Gastroesophageal sphincter (tissue), 4 donors: ENCODE data around the gene TBCD. TPM values are rescaled to one million over a fixed set of nuclear protein-coding genes. Genes with fewer than 3 reads are reported as not detected.

Experiments
- ATAC-seq: fragments of 150-250 bp; one replicate; pipeline ENCODE4 v1.9.1; 2016; ENCODE audit warnings: mild to moderate bottlenecking, moderate library complexity
- H3K27ac ChIP-seq, 4 donors: fragments of 200-600 bp; sonication (generic) in 3 of 4; 1 replicate in 3 of 4; 2 replicates in 1 of 4; pipeline ENCODE4 v1.5.1; 2016 to 2019
- H3K27me3 ChIP-seq: fragments of 200-600 bp; sonication (generic); one replicate; pipeline ENCODE4 v1.5.1; 2019
- H3K36me3 ChIP-seq, 2 donors: fragments of 200-600 bp; sonication (generic); one replicate each; pipeline ENCODE4 v1.5.1; 2019; ENCODE audit warnings: control low read depth in 1 of 2
- H3K4me1 ChIP-seq, 3 donors: fragments of 200-600 bp; sonication (generic); 1 replicate in 2 of 3; 2 replicates in 1 of 3; pipeline ENCODE4 v1.5.1; 2016 to 2019; ENCODE audit warnings: control low read depth in 2 of 3
- H3K4me3 ChIP-seq, 2 donors: fragments of 200-600 bp; sonication (generic); one replicate each; pipeline ENCODE4 v1.5.1; 2019; ENCODE audit warnings: mild to moderate bottlenecking in 1 of 2, moderate library complexity in 1 of 2
- H3K9me3 ChIP-seq, 3 donors: fragments of 200-600 bp; sonication (generic); one replicate each; pipeline ENCODE4 v1.5.1; 2017 to 2019; ENCODE audit warnings: control low read depth in 2 of 3
- EP300 ChIP-seq: sonication (generic); formaldehyde crosslinking; IDR thresholded peaks from one replicate; pipeline ENCODE4 v1.6.1; 2017; ENCODE audit warnings: antibody characterized with exemption, mild to moderate bottlenecking
- POLR2A ChIP-seq, 2 donors: fragments of 450-650 bp; IDR thresholded peaks; one replicate each; pipeline ENCODE4 v1.6.1; 2017; ENCODE audit warnings: antibody characterized with exemption in 2 of 2, mild to moderate bottlenecking in 2 of 2, moderate library complexity in 1 of 2
- POLR2AphosphoS5 ChIP-seq: sonication (generic); formaldehyde crosslinking; IDR thresholded peaks from one replicate; pipeline ENCODE4 v1.6.1; 2017; ENCODE audit warnings: antibody characterized with exemption
- WGBS, 2 donors: methylation state at CpG; one replicate each; pipeline ENCODE4 v1.1.5; 2018; ENCODE audit warnings: low coverage in 1 of 2; 5-methylcytosine and 5-hydroxymethylcytosine counted together
- total RNA-seq, 4 donors: library from RNA; depleted of rRNA; stranded (reverse); fragments of >200 nt; gene quantifications; one replicate each; pipeline ENCODE4 v1.1.0, GENCODE V29; 2016
- TF ChIP-seq, protein P1 (sequence below), 4 experiments: fragments of 200-600 bp in 2 of 4; fragments of 450-650 bp in 2 of 4; sonication (generic) in 1 of 4; IDR thresholded peaks; one replicate each; pipeline ENCODE4 v1.5.1; 2017 to 2019; ENCODE audit warnings: antibody characterized with exemption in 4 of 4, mild to moderate bottlenecking in 2 of 4, moderate library complexity in 2 of 4

TBCD gene
- total RNA-seq, 4 donors from 2014 or later: 32.0 to 57.8 (median 47.0) TPM

DNA sequence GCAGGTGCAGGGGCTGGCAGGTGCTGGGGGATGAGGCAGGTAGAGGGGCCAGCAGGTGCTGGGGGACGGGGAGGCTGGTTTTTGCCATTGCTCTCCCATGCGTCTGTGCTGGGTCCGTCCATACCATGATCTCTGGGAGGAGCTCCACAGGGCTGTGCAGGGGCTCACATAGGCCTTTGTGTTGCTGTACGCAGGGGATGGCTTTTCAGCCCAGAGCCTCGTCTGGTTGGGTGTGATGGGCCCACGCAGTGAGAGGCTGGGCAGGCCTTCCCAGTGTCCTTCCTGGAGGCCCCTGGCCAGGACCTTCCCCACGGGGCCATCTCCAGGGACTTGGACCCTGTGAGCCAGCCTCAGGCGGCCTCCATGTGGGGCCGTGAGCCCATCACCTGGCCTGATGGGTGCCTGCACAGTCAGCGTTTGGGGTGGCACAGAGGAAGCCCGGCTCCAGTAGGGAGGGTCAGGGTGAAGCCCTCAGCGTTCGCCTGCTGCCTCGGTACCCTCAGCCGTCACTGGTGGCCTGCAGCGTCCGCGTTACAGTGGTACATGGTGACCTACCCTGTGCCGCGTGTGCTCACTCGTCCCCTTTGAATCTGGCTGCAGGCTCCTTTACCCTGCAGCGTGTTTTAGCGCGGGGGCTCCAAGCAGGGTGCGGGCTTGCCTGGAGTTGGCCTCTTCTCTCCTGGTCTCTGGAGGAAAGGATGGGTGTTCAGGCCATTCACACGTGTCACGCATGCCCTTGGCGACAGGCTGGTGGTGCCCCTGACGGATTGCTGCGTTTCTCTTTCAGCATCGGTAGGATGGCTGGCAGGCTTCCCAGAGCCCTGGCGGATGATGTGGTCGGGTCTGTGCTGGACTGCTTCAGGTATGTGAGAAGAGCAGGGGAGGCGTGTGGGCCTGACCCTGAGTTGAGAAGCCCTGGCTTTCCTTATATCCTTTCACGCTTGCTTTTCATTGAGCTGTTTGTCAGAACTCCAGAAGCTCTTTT, 57.3 kb downstream of the TBCD start:
- WGBS, 2 donors: 28 to 83% methylated on average over 3 to 19 of the region's 35 CpGs

DNA sequence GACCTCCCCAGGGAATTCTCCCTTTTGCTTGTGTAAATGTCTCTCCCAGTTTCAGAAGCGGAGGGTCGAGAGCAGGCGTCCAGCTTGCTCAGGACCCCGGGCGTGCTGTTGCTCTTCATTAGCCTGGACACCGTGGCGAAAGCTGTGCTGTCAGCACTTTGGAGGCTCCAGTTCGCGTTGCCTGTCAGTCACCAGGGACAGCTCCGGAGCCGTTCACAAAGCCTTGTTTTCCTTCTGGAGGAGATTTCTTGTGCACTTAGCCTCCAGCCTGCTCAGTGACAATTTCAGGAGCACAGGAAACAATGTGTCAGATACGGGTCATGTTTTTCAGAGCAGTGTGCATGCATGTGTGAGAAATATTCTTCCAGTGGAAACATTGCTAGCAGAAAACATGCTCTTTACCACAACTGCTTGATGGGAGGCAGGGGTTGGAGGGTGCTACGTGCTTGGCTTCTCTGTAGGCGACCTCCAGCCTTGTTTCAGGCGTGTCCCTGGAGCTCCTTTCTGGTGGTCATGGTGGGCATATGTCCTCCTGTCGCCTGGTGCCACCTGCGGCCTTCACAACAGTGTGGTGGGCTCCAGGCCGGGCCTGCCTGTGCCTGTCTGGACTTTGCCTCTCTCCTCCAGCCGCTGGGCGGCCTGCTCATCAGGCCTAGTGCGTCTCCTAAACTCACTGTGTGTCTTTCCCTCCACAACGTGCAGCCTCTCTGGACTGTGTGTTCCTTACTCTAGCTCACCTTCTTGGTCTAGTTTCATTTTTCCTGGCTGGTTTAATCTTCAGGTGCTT, 59.0 kb downstream of the TBCD start:
- peak overlapping the region in 2 of 4 donors; percentile 17 to 29 for H3K27ac ChIP-seq
- H3K4me3 ChIP-seq: no peak overlapping the region
- TF ChIP-seq, protein P1, sequence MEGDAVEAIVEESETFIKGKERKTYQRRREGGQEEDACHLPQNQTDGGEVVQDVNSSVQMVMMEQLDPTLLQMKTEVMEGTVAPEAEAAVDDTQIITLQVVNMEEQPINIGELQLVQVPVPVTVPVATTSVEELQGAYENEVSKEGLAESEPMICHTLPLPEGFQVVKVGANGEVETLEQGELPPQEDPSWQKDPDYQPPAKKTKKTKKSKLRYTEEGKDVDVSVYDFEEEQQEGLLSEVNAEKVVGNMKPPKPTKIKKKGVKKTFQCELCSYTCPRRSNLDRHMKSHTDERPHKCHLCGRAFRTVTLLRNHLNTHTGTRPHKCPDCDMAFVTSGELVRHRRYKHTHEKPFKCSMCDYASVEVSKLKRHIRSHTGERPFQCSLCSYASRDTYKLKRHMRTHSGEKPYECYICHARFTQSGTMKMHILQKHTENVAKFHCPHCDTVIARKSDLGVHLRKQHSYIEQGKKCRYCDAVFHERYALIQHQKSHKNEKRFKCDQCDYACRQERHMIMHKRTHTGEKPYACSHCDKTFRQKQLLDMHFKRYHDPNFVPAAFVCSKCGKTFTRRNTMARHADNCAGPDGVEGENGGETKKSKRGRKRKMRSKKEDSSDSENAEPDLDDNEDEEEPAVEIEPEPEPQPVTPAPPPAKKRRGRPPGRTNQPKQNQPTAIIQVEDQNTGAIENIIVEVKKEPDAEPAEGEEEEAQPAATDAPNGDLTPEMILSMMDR (IDR thresholded peaks at IDR 0.05): no peak
- TF ChIP-seq POLR2A (IDR thresholded peaks at IDR 0.05): no peak
- TF ChIP-seq POLR2AphosphoS5: no peak
- no peak for TF ChIP-seq EP300
- peaks cover 0 to 91% of the 10 kb centered on the region in 2 donors for H3K36me3 ChIP-seq
- 92 to 98% methylated on average over 9 to 11 of the region's 22 CpGs for WGBS, 2 donors
- ATAC-seq: no peak
- H3K4me1 ChIP-seq: peaks cover 0 to 22% (median 0%) of the 10 kb centered on the region in 3 donors
- H3K9me3 ChIP-seq: no peaks in the 10 kb centered on the region
- H3K27me3 ChIP-seq: no peaks in the 10 kb centered on the region

More for the DNA sequence above, 57.3 kb downstream of the TBCD start:
- H3K27ac ChIP-seq: peak overlapping the region in 1 of 4 donors; percentile 14
- H3K4me1 ChIP-seq: peaks cover 0 to 38% (median 13%) of the 10 kb centered on the region in 3 donors
- no peak overlapping the region for H3K4me3 ChIP-seq
- no peak for TF ChIP-seq POLR2A (IDR thresholded peaks at IDR 0.05)
- TF ChIP-seq EP300: no peak
- TF ChIP-seq POLR2AphosphoS5: no peak
- TF ChIP-seq, protein P1 (IDR thresholded peaks at IDR 0.05): no peak
- H3K36me3 ChIP-seq: peaks cover 0 to 77% of the 10 kb centered on the region in 2 donors
- no peaks in the 10 kb centered on the region for H3K9me3 ChIP-seq
- H3K27me3 ChIP-seq: no peaks in the 10 kb centered on the region
- ATAC-seq: no peak

DNA sequence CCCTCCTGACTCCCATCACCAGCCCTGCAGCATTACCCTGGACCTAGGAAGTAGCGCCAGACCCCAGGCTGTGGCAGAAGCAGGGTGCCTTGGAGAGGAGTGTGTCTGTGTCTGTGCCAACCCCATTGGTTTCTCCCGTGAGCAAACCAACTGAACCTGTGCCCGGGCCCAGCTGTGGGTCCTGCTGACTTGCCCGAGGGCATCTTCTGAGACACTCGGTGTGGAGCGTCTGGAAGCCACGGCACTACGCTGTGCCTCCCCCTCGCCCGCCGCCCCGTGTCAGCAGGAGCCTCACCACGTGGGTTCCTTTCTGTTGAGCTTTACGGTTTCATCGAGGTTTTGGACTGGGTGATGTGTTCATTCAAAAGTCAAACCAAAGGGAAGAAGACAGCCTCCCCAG, 60.2 kb downstream of the TBCD start:
- Histone ChIP-seq H3K4me1 (peaks cover 0 to 10% (median 0%) of the 10 kb centered on the region in 3 donors), H3K27ac (no peak overlapping the region), H3K4me3 (no peak overlapping the region), H3K36me3 (peaks cover 0 to 91% of the 10 kb centered on the region in 2 donors), H3K9me3 (no peaks in the 10 kb centered on the region), H3K27me3 (no peaks in the 10 kb centered on the region)
- no peak for ATAC-seq
- TF ChIP-seq, protein P1 (IDR thresholded peaks at IDR 0.05): no peak
- no CpG with 5 or more reads among the region's 15 CpGs for WGBS, 2 donors

DNA sequence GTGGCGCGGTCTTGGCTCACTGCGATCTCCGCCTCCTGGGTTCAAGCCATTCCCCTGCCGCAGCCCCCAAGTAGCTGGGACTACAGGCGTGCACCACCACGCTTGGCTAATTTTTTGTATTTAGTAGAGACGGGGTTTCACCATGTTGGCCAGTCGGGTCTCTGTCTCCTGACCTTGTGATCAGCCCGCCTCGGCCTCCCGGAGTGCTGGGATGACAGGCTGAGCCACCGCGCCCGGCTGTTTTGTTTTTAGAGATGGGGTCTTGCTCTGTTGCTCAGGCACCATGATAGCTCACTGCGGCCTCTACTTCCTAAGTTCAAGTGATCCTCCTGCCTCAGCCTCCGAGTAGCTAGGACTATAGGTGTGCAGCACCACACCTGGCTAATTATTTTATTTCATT, 60.7 kb downstream of the TBCD start:
- Histone ChIP-seq H3K4me1 (peaks cover 0 to 8% (median 0%) of the 10 kb centered on the region in 3 donors), H3K27me3 (no peaks in the 10 kb centered on the region), H3K9me3 (no peaks in the 10 kb centered on the region), H3K36me3 (peaks cover 0 to 91% of the 10 kb centered on the region in 2 donors), H3K27ac (no peak overlapping the region), H3K4me3 (no peak overlapping the region)
- ATAC-seq: no peak
- TF ChIP-seq POLR2AphosphoS5 (no peak), POLR2A (IDR thresholded peaks at IDR 0.05) (no peak), EP300 (no peak)
- TF ChIP-seq, protein P1 (IDR thresholded peaks at IDR 0.05): no peak
- 87 to 94% methylated on average over 2 to 3 of the region's 17 CpGs for WGBS, 2 donors
